GM19324 (cell line): Measurements from ENCODE around the gene SRC.

Source experiments
- ATAC-seq: cut with Tn5 transposase; IDR thresholded peaks from one replicate; pipeline ENCODE4 v1.9.1; 2021; ENCODE audit warnings: mild to moderate bottlenecking, moderate library complexity; ENCODE audit not compliant: unreplicated experiment, low FRiP score

Gene SRC

DNA sequence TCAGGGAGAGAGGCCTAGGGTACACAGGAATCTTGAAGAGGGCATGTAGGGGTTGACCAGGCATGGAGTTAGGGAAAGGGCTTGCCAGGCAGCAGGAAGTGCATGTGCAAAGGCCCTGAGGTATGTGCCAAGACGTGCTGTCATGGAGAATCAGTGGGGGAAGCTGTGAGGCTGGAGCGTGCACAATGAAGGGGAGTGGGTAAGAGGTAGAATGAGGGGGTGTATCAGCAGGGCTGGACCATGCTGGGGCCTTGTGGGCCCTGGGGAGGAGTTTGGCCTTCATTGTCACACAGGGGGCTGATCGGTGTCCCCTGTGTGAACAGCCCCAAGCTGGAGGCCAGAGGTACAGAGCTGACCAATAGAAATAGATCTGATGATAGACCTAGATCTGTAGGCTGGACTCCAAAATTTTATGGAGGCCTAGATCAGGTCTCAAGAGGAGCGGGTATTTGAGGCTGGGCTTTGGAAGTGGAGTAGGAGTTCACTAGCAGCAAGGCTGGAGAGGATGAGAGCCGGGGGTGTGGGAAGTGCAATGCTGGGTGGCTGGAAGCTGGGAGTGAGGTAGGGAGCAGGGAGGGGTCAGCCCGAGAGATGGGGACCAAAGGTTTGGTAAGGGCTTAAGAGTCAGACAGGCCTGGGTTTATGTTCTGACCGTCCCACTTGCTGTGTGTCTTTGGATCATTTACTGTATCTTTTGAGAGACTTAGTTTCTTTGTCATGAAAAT, 3.0 kb downstream of the SRC start:
- no peak for ATAC-seq

DNA sequence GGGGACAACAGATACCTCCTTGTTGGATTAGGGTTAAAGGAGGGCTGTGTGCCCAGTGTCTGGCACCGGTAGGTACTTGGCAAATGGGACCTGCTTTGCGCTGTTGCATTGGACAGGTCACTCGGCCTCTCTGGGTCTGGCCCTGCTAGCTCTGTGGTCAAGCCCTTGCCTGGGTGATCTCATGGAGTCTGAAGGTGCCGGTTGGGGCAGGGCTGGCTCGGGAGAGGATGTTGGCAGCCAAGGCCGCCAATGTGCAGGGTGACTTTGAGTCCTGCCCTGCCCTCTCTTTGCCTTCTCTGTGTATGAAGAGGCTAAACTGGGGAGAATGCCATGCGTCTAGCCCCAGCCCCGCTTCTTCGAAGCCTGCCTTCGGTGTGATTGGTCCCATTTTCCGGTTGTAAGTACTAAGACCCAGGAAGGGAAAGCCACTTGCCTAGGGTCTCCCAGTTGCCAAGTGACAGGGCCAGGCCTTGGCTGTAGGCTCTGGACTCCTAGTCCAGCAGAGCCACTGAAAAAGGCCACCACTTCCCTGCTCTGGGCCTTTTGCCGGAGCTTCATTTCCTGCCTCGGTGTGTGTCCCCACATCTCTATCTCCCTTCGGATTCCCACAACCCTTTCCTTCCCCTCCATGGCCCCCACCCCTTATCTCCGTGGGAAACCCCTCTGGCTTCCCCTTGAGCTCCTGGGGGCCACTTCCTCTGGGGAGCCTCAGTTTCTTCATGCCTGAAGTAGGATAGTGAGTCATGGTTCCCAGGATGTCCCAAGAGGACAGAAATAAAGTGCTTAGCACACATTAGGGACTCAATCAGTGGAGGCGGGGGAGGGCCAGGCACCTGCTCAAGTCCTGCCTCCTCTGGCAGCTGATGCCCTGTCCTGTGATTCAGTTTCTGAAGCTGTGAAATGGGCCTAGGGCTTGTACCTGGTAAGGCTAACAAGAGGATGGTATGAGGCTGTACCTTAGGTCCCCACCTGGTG, 3.9 kb downstream of the SRC start:
- ATAC-seq, result no peak

DNA sequence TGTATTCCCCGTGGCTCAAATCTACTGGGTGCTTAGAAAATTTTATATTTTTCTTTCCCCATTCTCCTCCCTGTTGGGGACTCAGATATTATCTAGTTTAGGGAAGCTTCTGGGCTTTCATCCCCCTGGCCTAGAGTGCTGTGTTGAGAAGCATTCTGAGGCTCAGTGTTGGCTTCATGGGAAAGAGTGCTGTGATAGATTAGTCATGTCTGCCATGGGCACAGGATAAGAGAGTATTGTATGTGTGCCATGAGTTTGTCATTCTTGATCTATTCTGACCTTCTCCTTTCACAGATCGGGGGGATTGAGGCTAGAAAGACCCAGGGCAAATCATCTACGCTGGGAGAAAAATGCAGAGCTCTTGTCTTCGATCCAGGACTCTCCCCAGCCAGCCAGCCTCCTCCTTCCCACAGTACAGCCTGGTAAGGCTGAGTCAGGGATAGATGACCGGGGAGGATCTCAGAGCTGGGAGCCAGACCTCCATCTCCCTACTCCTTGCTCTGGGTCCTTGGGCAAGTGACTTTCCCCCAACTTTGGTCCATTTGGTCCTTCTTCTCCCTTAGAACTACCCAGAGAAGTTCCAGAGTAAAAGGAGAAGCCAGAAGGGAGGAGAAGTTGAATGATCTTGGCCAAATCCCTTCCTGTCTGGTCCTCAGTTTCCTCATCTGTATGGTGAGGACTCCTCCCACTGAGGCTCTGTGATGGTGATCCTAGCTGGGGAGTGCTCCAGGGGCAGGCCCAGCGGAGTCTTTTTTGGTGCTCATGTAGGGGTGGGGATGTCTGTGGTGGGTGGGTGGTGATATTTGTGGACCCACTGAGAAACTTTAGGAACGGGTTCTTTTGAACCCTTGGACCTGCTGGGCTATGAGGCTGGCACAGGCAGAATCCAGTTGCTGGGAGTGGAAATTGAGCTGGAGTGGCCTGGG, 5.0 kb downstream of the SRC start:
- no peak for ATAC-seq

GRCh38 chr20:37351689-37352607, 6.0 kb downstream of the SRC start:
- ATAC-seq, result no peak

DNA sequence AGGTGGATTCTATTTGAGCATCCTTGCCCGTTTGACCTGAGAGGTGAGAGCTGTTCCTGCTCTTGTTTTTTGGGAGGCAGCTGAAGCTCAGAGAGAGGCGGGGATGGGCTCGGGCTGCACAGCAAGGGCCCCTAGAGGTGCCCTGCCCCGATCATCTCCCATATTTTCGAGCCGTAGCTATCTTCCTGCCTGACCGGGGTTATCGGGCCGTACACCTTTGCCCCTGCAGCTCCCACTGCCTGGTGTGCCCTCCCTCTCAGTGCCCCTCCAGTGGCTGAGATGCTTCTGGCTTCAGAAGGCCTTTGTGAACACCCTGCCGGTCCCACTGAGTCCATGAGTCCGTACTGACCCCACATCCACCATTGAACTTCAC, 6.7 kb downstream of the SRC start:
- no peak for ATAC-seq

GRCh38 chr20:37353285-37353849, 7.4 kb downstream of the SRC start:
- no peak for ATAC-seq

GRCh38 chr20:37354210-37355195, 8.6 kb downstream of the SRC start:
- ATAC-seq, result no peak

GRCh38 chr20:37355252-37356180, 9.6 kb downstream of the SRC start:
- ATAC-seq, result no peak

DNA sequence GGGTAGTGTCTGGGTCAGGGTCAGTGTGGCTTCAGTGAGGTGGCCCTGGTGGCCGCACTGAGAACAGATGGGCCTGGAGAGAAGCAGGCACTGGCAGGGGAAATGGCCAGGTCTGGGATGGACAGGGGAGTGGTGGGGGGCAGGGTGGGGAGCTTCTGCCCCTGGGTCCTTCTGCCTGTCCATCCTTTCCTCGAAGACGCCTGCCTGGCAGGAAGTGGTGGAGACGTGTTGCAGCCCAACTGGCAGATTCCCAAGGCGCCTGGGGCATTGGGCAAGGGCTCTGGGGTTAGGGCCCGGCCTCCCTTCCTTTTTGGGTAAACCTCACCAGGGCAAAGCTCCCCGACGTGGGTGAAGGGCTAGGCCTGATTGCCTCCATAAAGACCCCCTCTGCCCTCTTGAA, 10.4 kb downstream of the SRC start:
- no peak for ATAC-seq

DNA sequence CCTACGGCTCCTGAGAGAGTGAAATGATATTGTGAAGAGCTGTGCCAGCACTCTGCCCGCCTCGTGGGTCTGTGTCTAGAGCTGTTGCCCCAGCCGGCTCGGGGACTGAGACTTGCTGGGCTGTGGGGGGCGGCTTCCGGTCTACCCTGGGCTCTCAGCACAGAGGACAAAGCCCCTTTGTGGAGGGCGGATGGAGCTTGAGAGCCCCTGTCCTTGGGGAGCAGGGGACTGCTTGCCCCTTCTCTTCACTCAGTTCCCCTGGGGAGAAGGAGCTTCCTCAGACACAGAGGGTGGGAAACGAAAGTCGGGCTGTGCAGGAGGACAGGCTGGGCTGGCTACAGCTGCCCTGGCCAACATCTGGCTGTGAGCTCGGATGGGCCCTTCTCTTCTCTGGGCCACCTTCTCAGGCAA, 11.0 kb downstream of the SRC start:
- no peak for ATAC-seq

GRCh38 chr20:37357481-37358365, 11.8 kb downstream of the SRC start:
- no peak for ATAC-seq

- no peak for ATAC-seq
Measured at GRCh38 chr20:37358366-37359150, 12.6 kb downstream of the SRC start.

DNA sequence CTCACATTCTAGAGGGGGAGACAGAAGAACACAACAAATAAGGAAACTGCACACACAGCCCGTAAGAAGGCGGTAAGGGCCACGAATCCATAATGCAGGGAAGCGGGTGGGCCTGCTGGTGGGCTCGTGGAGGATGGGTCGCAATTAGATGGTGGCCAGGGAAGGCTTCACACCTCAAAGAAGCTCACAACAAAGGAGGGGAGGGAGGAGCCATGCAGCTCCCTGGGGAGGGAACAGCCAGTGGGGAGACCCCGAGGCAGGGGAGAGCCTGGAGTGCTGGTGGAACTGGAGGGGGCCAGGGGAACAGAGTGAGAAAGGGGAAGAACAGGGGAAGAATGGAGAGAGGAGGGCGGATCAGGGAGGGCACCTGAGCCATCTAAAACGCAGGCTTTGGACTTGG, 13.4 kb downstream of the SRC start:
- no peak for ATAC-seq

- ATAC-seq, result no peak
Measured at GRCh38 chr20:37359836-37360235, 13.9 kb downstream of the SRC start.

DNA sequence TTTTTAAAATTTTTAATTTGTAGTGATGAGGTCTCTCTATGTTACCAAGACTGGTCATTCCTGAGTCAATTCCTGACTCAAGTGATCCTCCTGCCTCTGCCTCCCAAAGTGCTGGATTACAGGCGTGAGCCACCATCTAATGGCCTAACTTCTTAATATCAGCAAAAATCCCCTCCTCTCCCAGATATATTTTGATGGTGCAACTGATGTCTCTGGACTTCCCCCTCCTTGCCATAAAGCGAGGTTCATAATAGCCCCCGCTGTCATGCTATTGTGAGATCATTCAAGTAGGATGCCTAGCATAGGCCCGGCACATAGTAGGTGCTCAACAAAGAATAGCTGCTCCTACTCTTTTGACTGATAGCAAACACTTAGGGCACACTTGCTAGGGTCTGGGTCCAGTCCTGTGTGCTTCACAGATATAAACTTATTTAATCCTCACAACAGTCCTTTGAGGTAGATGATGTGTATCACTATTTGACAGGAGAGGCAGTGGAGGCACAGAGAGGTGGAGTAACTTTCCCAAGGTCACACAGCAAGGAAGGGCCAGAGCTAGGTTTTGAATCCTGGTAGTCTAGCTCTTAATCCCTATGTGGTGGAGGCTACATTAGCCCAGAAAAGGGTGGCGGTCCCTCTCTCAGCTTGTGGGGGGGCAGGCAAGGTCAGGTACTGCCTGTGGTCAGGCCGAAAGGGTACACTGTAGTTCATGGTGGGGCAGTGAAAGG, 14.6 kb downstream of the SRC start:
- ATAC-seq, result no peak
